Lower leg skin (tissue), 3 donors: ENCODE results near the gene PPP1R17.

Experiments used
- POLR2A ChIP-seq, 2 donors: fragments of 450-650 bp; IDR thresholded peaks; one replicate each; pipeline ENCODE4 v1.6.1; 2016 to 2017; ENCODE audit warnings: antibody characterized with exemption in 2 of 2, mild to moderate bottlenecking in 1 of 2, moderate library complexity in 1 of 2
- TF ChIP-seq, protein P1 (sequence below), 3 donors: fragments of 450-650 bp; IDR thresholded peaks; one replicate each; pipeline ENCODE4 v1.5.1; 2016; ENCODE audit warnings: antibody characterized with exemption in 3 of 3, mild to moderate bottlenecking in 3 of 3, moderate library complexity in 2 of 3

DNA sequence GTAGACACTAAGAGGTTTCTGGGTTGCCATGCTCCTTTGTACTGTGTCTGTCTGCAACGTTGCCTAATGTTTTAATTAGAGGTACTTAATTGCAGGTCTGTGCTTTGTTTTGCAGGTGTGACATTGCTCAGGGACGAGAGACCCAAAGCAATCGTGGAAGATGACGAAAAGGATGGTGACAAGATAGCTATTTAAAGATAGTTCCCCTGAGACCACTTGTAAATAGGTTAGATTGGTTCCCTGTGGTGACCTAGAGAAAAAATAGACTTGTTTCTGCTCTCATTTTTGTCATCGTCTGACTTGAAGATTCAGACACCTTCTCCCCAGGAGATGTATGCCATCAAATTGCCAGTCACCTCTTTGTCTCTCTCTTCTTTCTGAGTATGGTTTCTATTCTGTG, 20.1 kb downstream of the PPP1R17 start:
- TF ChIP-seq, protein P1, sequence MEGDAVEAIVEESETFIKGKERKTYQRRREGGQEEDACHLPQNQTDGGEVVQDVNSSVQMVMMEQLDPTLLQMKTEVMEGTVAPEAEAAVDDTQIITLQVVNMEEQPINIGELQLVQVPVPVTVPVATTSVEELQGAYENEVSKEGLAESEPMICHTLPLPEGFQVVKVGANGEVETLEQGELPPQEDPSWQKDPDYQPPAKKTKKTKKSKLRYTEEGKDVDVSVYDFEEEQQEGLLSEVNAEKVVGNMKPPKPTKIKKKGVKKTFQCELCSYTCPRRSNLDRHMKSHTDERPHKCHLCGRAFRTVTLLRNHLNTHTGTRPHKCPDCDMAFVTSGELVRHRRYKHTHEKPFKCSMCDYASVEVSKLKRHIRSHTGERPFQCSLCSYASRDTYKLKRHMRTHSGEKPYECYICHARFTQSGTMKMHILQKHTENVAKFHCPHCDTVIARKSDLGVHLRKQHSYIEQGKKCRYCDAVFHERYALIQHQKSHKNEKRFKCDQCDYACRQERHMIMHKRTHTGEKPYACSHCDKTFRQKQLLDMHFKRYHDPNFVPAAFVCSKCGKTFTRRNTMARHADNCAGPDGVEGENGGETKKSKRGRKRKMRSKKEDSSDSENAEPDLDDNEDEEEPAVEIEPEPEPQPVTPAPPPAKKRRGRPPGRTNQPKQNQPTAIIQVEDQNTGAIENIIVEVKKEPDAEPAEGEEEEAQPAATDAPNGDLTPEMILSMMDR (IDR thresholded peaks at IDR 0.05) = no peak
- no peak for TF ChIP-seq POLR2A (IDR thresholded peaks at IDR 0.05)
